GM12891 (cell line): ENCODE results near the gene S100A16.

Source experiments
- DNase-seq: peaks from one replicate; pipeline ENCODE4 v3.0.0; 2011; ENCODE audit warnings: low spot score; ENCODE audit not compliant: insufficient read length
- FAIRE-seq: peaks from 2 replicates; lab custom pipeline; 2011; peaks lifted over from hg19 to GRCh38; lab: Jason Lieb, UNC
- PAX5 ChIP-seq: IDR thresholded peaks from 2 replicates; pipeline ENCODE4 v1.6.1; 2011; ENCODE audit warnings: low read length, moderate library complexity, mild to moderate bottlenecking; ENCODE audit not compliant: insufficient read depth, severe bottlenecking
- POLR2A ChIP-seq: IDR thresholded peaks from 2 replicates; pipeline ENCODE4 v1.6.1; 2011; ENCODE audit warnings: low read depth, low read length, control low read depth
- POLR2AphosphoS5 ChIP-seq: IDR thresholded peaks from 2 replicates; pipeline ENCODE4 v1.6.1; 2011; ENCODE audit warnings: low read depth, low read length, control low read depth
- POU2F2 ChIP-seq: IDR thresholded peaks from 2 replicates; pipeline ENCODE4 v1.6.1; 2011; ENCODE audit warnings: low read depth, mild to moderate bottlenecking, control low read depth, low read length, moderate library complexity
- SPI1 ChIP-seq: IDR thresholded peaks from 2 replicates; pipeline ENCODE4 v1.6.1; 2011; ENCODE audit warnings: low read depth, low read length, control low read depth
- TAF1 ChIP-seq: IDR thresholded peaks from 2 replicates; pipeline ENCODE4 v1.6.1; 2011; ENCODE audit warnings: low read depth, low read length, control low read depth

Gene S100A16

GRCh38 chr1:153629343-153629665 is 16.4 kb upstream of the S100A16 start:
- FAIRE-seq (no peak), DNase-seq (no peak)
- no peak for TF ChIP-seq POLR2A
- no peak for TF ChIP-seq POU2F2
- TF ChIP-seq SPI1: no peak
- no peak for TF ChIP-seq TAF1
- no peak for TF ChIP-seq PAX5
- no peak for TF ChIP-seq POLR2AphosphoS5

GRCh38 chr1:153628638-153629342 is 15.9 kb upstream of the S100A16 start:
- FAIRE-seq (no peak), DNase-seq (no peak)
- TF ChIP-seq SPI1 (no peak), POLR2A (no peak), PAX5 (no peak), TAF1 (no peak), POLR2AphosphoS5 (no peak), POU2F2 (no peak)

DNA sequence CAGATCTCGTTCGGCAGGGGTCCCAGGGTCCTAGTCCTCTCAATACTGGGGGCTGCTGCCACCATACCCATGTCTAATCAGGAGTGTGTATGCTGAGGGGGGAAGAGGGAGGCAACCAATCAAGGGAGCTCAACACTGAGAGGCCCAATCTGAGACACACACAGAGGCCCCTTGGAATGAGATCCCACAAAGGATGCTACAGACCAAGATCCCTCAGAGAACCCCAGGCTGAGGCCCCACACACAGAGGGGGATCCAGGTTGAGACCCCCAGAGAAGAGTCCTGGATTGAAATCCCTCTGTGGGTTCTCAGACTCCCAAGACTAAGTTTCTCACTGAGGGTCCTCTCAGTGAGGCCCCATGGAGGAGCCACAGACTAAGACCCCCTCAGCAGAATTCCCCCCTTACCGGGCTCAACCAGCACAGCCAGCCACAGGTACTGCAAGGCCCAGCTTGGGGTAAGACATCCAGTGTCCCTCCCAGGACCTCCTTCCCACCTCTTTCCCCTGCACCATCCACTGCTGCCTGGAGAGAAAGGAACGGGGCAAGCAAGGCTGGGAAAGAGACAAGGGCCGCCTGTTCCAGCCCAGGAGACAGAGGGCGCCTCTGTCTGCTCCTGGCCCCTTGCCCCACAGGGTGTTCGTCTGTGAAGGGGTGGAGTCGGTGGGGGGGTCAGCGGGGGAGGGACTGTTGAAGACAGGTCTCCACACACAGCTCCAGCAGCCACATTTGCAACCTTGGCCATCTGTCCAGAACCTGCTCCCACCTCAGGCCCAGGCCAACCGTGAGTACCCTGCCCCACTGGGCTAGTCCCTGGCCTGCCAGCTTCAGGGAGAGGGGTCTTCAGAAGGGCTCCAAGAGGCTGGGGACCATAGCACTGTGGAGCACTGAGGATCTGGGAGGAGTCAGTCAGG is 15.0 kb upstream of the S100A16 start, which contains the start of gene S100A1:
TSS of gene S100A1 (plus strand) at position 720 of the 912 bp plus-strand sequence. CDS start 2,088 bp downstream, outside the sequence.
- DNase-seq: no peak
- no peak for FAIRE-seq
- TF ChIP-seq POU2F2 (no peak), SPI1 (no peak), PAX5 (no peak), TAF1 (no peak), POLR2A (no peak), POLR2AphosphoS5 (no peak)

GRCh38 chr1:153626904-153627714 is 14.2 kb upstream of the S100A16 start, which contains the start of gene S100A13:
S100A13 (minus strand) TSS chr1:153627505; CDS start chr1:153626472, 1,033 bp downstream.
- FAIRE-seq: no peak
- no peak for TF ChIP-seq POLR2AphosphoS5
- no peak for TF ChIP-seq TAF1
- TF ChIP-seq POLR2A: no peak
- TF ChIP-seq PAX5: no peak
- no peak for TF ChIP-seq SPI1
- no peak for TF ChIP-seq POU2F2
- DNase-seq: peak; percentile 69

DNA sequence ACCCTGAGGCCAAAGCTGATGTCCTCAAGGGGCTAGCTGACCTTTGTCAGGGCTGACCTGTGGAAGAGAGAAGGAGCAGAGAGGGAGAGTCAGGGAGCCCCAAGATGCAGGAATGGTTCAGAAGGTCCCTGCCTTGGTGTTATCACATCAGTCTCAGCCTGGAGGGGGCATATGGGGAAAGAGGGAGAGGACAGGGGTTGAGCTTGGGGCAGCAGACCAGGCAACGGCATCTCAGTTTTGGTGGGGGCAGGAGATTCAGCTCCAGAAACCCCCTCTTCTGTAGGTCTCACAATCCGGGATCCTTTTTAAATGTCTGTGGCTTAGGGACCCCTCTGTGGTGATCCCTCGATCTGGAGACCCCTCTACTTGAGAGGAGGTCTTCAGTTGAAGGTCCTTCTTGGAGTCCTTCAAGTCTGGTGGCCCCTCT is 13.6 kb upstream of the S100A16 start:
- DNase-seq (no peak), FAIRE-seq (no peak)
- no peak for TF ChIP-seq TAF1

GRCh38 chr1:153624965-153625611 is 12.2 kb upstream of the S100A16 start:
- TF ChIP-seq POU2F2 (no peak), SPI1 (no peak), POLR2A (no peak), PAX5 (no peak), TAF1 (no peak), POLR2AphosphoS5 (no peak)
- DNase-seq (no peak), FAIRE-seq (no peak)

GRCh38 chr1:153623101-153623500 is 10.2 kb upstream of the S100A16 start:
- no peak for FAIRE-seq
- DNase-seq: no peak
- TF ChIP-seq TAF1: no peak

DNA sequence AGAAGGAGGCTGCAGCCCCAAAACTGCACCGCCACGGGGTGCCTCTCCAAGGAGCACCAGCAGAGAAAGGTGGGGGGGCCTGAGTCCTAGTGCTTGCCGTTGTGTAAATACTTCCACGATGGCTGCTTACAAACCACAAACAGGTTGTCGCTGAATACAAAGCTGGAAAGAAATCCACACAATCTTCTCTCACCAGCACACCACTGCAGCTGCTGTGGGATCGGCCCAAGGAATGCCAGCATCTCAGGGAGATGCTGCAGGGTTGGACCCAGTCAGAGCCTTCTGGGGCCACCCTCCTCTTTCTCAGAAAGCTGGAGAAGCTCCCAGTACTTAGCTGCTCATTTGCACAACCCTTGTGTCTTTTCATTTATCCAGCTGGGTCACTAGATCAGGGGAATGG is 6.2 kb upstream of the S100A16 start:
- DNase-seq (no peak), FAIRE-seq (no peak)
- TF ChIP-seq POU2F2: no peak
- no peak for TF ChIP-seq POLR2AphosphoS5
- no peak for TF ChIP-seq TAF1
- TF ChIP-seq SPI1: no peak
- TF ChIP-seq POLR2A: no peak
- TF ChIP-seq PAX5: no peak

GRCh38 chr1:153617663-153618062 is 4.7 kb upstream of the S100A16 start:
- TF ChIP-seq SPI1 (no peak), POLR2AphosphoS5 (no peak), TAF1 (no peak), POLR2A (no peak), POU2F2 (no peak), PAX5 (no peak)
- FAIRE-seq (peak; percentile 31), DNase-seq (no peak)
